Activated T-cell treated with anti-CD3 and anti-CD28 coated beads for 4 hours (primary cell): ENCODE results near the gene WDR27.
"Not testable (repeated sequence)": the region's sequence is repeated elsewhere in the genome, so short reads cannot be mapped to it uniquely, and the experiment has no call there.

Source experiments
- DNase-seq: peaks from one replicate; pipeline ENCODE4 v3.0.0-alpha.2; 2020

WDR27 gene

GRCh38 chr6:169469028-169469427 is 232.8 kb downstream of the WDR27 start:
- DNase-seq, result no peak

GRCh38 chr6:169467755-169468154 is 234.1 kb downstream of the WDR27 start:
- DNase-seq, result not testable (repeated sequence)

- not testable (repeated sequence) for DNase-seq
These were observed 235.6 kb downstream of the WDR27 start for GRCh38 chr6:169466256-169466655.

GRCh38 chr6:169457762-169458161 is 244.1 kb downstream of the WDR27 start:
- DNase-seq, result no peak

- no peak for DNase-seq
These were observed 245.0 kb downstream of the WDR27 start for GRCh38 chr6:169456840-169457239.

GRCh38 chr6:169455470-169455869 is 246.4 kb downstream of the WDR27 start:
- DNase-seq, result no peak

- DNase-seq, result no peak
These were observed 247.0 kb downstream of the WDR27 start for GRCh38 chr6:169454872-169455204.

- DNase-seq, result no peak
These were observed 247.5 kb downstream of the WDR27 start for GRCh38 chr6:169454204-169454871.

GRCh38 chr6:169452869-169453620 is 248.8 kb downstream of the WDR27 start:
- DNase-seq, result no peak

GRCh38 chr6:169452117-169452868 is 249.5 kb downstream of the WDR27 start:
- no peak for DNase-seq

GRCh38 chr6:169451065-169451838 is 250.6 kb downstream of the WDR27 start:
- no peak for DNase-seq

- no peak for DNase-seq
These were observed 251.7 kb downstream of the WDR27 start for GRCh38 chr6:169450097-169450496.

GRCh38 chr6:169449221-169449620 is 252.6 kb downstream of the WDR27 start:
- no peak for DNase-seq

- no peak for DNase-seq
These were observed 255.9 kb downstream of the WDR27 start for GRCh38 chr6:169445661-169446581.

- no peak for DNase-seq
These were observed 256.6 kb downstream of the WDR27 start for GRCh38 chr6:169445227-169445626.

GRCh38 chr6:169441292-169441691 is 260.5 kb downstream of the WDR27 start:
- no peak for DNase-seq

GRCh38 chr6:169439710-169440109 is 262.1 kb downstream of the WDR27 start:
- DNase-seq, result no peak

- DNase-seq, result not testable (repeated sequence)
These were observed 267.3 kb downstream of the WDR27 start for GRCh38 chr6:169434554-169434953.

- no peak for DNase-seq
These were observed 272.8 kb downstream of the WDR27 start for GRCh38 chr6:169429001-169429400.

- no peak for DNase-seq
These were observed 273.3 kb downstream of the WDR27 start for GRCh38 chr6:169428532-169428931.

- DNase-seq, result no peak
These were observed 274.0 kb downstream of the WDR27 start for GRCh38 chr6:169427856-169428255.

GRCh38 chr6:169426611-169427010 is 275.2 kb downstream of the WDR27 start:
- no peak for DNase-seq
